Renal pelvis (tissue), 4 donors: ENCODE measurements around the gene NAA16. TPM values are rescaled to one million over a fixed set of nuclear protein-coding genes. Genes with fewer than 3 reads are reported as not detected.
"Not testable (repeated sequence)": the region's sequence is repeated elsewhere in the genome, so short reads cannot be mapped to it uniquely, and the experiment has no call there.

Experiments used
- DNase-seq: peaks from one replicate; pipeline ENCODE4 v3.0.0-alpha.2; 2013
- polyA plus RNA-seq, 3 donors: library from polyadenylated mRNA; unstranded; fragments of 120-200 nt; gene quantifications; one replicate each; pipeline ENCODE4 v1.2.1, GENCODE V29; 2013; ENCODE audit not compliant: insufficient read length in 3 of 3

The NAA16 gene
- polyA plus RNA-seq, 3 donors, result 24.0 to 47.8 (median 38.5) TPM

DNA sequence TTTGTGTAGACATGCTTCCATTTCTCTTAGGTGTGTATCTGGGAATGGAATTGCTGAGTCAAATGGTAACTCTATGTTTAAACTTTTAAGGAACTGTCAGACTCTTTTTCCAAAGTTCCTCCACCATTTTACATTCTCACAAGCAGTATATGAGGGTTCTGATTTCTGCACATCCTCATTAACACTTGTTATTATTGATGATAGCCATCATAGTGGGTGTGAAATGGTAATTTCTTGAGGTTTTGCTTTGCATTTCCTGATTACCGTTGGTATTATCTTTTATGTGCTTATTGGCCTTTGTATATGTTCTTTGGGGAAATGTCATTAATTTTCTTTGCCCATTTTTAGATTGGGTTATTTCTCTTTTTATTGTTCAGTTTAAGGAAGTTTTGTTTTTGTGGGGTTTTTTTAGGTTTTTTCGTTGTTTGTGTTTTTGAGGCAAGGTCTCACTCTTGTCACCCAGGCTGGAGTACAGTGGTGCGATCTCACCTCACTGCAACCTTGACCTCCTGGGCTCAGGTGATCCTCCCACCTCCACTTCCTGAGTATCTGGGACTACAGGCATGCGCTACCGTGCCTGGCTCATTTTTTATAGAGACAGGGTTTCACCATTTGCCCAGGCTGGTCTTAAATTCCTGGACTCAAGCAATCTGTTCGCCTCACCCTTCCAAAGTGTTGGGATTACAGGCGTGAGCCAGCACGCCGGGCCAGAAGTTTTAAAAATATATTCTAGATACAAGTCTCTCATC lies 34.3 kb downstream of the NAA16 start:
- DNase-seq, result no peak

DNA sequence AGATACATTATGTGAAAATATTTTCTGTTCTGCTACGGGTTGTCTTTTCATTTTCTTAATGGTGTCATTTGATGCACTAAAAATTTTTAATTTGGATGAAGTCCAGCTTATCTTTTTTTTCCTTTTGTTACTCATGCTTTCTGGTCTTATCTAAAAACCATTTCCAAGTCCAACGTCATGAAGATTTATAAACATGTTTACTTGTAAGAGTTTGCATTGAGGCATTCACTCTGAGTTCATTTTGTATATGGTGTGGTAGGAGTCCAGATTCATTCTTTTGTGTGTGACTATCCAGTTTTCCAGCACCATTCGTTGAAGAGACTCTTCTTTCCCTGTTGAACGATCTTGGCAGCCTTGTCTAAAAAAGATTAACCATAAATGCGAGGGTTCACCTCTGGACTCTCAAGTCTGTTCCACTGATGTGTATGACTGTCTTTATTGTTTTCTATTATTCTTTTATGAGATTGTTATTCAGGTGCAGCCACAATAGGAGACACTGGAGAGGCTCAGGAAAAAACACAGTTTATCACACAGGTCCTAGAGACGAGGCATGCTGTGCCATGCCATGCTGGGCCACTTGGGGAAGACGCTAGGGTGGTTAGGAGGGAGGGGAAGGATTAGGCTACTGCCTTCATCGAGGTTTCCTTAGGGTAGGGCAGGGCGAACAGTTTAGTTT lies 35.0 kb downstream of the NAA16 start:
- peak; percentile 9 for DNase-seq

DNA sequence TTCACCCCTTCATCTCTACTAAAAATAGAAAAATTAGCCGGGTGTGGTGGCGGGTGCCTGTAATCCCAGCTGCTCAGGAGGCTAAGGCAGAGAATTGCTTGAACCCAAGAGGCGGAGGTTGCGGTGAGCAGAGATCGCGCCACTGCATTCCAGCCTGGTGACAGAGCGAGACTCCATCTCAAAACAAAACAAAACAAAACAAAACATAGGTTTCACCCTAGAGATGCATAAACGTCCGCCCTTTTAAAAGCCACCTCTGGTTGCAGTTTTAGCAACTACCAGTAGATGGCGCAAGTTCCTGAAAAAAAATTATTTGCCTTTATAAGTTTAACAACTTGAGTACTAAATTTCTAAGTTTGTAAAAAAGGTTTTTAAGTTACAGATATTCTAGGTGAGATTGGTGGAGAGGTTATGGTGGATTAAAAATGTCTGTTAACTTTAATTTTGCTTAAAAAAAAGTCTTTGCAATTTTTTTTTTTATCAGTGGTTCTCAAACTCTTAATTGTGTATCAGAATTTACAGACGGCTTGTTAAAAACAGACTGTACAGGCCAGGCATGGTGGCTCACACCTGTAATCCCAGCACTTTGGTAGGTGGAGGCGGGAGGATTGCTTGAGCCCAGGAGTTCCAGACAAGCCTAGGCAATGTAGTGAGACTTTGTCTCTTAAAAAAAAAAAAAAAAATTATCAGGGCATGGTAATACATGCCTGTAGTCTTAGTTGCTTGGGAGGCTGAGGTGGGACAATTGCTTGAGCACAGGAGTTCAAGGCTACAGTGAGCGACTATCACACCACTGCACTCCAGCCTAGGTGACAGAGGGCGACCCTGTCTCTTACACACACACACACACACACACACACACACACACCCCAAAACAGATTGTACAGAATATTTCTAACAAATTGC lies 42.1 kb downstream of the NAA16 start:
- peak; percentile 48 for DNase-seq

DNA sequence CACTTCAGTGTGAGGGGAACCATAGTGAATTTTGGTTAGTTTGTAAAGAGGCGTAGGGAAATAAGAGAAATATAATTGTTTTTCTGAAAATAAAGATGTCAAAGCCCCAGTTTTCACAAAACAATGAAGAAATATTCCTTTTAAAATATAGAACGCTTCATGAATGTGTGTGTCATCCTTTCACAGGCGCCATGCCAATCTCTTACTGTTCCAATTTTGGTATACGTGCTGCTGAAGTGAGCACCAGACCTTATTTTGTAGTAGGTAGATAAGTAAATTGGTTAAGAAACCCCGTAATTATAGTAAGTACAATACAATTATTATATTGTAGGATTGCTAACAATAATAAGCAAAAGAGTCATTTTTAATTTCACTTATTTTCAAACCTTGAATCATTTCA lies 43.3 kb downstream of the NAA16 start:
- DNase-seq, result no peak

DNA sequence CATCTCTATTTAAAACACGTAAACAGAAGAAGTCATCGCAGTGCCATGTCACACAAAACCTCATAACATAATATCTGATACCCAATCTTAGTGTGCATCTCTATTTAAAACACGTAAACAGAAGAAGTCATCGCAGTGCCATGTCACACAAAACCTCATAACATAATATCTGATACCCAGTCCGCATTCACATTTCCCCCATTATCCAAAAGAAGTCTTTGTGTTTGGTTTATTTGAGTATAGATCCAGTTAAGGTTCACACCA lies 45.2 kb downstream of the NAA16 start:
- not testable (repeated sequence) for DNase-seq

DNA sequence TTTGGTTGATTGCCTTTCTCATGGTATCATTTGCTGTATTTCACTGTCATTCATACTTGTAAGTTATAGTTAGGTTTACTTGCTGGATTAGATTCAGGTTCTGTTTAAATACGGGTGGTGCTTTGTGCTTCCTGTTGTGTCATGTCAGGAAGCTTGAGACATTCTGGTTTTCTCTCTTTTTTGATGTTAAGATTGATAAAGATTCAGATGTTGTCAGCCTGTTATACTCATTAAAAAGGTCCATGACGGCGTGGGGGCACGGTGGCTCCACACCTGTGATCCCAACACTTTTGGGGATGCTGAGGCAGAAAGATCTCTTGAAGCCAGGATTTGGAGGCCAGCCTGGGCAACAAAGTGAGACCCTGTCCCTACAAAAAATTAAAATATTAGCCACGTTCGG lies 45.7 kb downstream of the NAA16 start:
- DNase-seq, result no peak

DNA sequence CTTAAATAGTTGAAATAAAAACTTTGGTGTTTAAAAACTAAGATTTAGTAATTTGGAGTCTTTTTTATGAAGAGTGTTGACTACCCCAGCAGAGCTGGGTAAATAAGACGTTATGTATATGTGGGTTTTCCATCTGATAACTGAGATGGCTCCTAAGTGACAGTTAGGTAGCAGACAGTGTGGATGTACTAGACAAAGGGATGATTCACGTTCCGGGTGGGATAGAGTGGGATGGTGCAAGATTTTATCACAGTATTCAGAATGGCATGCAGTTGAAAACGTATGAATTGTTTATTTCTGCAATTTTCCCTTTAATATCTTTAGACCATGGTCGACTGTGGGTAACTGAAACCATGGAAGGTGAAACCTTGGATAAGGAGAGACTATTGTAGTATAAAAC lies 50.4 kb downstream of the NAA16 start:
- no peak for DNase-seq

DNA sequence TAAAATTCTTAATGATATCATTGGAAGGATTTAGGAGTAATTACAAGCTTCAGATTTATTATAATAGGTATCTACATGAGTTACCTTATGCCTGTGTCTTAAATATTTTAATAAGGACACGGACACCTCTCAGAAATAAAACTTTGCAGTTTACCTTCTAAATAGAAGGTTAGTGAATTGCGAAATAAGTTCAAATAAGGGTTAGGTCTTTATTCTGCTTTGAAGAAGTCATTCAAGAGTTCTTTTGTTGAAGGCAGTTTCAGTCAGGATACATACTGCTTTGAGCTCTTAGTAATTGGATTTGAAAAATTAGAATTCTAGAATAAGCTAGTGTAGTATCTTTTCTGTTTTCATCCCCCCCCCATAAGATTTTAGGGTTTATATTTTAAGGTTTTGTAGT lies 53.0 kb downstream of the NAA16 start:
- no peak for DNase-seq

DNA sequence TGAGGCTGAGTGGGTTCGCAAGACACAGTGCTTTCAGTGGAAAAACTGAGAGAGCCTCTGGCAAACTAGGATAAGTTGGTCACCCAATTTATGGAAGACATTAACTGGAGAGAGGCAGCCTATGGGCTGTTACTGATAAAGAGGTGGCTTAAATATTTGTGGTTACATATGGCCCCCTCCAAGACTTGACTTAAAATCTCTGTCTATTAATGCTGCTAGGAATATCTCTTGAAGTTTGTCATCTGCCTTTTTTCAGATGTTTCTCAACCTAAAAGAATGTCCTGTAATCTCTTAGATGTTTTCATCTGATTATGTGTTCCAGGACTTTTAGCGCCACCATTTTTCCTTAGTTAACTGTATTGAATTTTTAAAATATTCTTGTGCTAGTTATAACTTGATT lies 54.6 kb downstream of the NAA16 start:
- no peak for DNase-seq

DNA sequence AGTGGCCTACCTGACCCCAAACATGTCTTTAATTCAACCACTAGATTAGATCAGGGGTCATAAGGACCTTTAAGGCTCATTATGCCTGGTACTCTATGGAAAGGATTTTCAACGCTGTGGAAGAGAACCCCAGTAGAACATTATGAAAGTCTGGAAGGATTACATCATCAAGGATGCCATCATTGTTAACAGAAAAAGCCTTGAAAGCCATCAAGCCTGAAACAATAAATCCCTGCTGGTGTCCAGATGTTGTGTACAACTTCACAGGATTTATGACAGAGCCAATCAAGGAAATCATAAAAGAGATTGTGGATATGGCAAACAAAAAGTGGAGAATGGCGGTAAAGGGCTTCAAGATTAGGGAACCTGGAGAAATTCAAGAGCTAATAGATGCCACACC lies 59.7 kb downstream of the NAA16 start:
- no peak for DNase-seq

DNA sequence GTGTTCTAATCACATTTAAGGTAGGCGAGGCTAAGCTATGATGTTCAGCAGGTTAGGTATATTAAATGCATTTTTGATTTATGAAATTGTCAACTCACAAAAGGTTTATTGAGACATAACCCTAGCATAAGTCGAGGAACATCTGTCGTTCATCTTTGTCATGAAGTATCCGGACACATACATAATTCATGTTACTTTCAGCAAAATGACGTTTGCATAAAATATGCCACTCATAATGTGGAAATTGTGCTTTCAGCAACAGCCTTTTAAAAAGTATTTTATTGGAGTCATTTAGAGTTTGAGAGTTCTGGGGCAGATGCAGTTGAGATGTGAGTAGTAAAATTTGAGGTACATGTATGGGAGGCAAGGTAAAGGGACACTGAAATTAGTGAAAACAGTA lies 66.4 kb downstream of the NAA16 start:
- no peak for DNase-seq

DNA sequence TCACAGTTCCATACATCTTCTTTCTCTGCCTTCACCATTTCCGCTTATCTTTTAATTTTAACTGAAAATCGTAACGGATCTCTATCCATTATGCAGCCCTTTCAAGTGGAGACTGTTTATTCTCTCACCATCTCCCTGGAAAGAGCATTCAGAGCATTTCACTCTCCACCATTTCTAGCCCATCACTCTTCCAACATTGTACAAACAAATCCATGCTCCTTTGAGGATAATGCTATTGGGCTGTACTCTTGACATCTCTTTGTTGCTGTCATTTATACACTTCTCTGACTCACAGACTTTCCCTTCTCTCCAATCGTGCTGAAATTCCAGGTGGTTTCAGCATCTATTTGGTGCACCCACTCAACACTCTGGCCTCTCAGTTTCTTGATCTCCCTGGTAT lies 71.4 kb downstream of the NAA16 start:
- no peak for DNase-seq

DNA sequence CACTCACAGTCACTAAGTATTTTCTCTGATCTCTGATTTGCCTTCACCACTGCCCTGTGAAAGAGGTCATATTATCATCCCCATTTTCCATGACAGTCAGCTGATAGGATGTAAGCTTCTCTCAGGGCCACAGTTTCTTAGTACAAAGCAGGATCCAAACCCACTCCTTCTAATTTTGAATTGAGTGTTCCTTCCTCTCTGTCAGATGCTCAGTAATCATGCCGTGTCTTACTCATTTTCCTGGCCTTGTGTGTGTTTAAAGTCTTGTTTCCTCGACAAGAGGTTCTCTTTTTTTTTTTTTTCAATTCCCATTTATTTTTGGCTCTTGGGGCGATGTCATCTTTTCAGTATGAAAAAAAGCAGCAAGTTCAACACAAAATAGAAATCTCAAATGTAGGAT lies 72.3 kb downstream of the NAA16 start:
- no peak for DNase-seq

DNA sequence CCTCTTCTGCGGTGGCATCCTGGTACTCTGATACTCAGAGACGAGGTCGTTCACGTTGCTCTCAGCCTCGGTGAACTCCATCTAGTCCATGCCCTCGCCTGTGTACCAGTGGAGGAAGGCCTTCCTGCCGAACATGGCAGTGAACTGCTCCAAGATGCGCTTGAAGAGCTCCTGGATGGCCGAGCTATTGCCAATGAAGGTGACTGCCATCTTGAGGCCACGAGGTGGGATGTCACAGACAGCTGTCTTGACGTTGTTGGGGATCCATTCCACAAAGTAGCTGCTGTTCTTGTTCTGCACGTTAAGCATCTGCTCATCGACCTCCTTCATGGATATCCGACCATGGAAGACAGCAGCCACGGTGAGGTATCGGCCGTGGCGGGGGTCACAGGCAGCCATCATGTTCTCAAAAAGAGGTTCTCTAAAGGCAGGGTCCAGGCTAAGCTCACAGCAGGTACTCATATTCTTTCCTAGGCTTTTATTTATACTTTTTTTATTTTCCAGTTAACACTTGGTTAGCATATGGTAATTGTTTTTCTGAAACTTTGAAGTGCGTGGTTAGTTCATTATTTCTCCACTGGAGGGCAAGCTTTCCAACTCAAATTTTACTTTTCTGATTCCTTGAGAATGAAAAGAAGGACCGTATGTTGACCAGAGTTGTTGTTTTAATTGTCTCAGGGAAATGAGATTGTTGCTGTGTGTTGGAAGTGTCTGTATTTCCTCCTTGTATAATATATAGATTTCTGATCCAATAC lies 73.9 kb downstream of the NAA16 start:
- no peak for DNase-seq

DNA sequence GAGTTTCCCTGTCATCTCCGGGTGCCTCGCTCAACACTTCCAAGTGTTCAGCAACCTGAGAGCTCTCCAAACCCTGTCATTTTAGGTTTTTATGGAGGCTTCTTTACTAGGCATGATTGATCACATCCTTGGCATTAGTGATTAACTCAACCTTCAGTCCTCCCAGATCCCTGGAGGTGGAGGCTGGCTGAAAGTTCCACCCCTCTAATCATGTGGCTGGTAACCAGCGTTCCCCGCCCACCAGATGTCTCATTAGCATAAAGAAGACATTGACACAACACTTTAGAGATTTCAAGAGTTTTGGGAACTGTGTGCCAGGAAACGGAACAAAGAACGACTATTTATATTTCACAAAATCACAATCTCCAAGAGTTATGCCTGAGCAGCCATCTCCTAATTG lies 75.1 kb downstream of the NAA16 start:
- no peak for DNase-seq

DNA sequence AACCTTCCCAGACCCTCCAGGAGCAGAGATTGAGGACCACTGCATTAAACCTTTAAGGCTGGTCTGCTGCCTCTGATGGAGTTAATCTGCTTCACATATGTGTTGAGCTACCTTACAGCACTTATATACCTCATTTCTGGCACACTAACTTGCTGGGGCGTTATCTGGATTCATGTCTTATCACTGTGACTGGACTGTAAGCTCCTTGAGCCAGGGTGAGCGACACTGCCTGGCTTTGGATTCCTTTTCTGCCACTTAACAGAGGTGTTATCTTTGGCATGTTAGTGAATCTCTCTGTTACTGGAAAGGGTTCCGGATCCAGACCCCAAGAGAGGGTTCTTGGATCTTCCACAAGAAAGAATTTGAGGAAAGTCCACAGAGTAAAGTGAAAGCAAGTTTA lies 76.5 kb downstream of the NAA16 start:
- no peak for DNase-seq

DNA sequence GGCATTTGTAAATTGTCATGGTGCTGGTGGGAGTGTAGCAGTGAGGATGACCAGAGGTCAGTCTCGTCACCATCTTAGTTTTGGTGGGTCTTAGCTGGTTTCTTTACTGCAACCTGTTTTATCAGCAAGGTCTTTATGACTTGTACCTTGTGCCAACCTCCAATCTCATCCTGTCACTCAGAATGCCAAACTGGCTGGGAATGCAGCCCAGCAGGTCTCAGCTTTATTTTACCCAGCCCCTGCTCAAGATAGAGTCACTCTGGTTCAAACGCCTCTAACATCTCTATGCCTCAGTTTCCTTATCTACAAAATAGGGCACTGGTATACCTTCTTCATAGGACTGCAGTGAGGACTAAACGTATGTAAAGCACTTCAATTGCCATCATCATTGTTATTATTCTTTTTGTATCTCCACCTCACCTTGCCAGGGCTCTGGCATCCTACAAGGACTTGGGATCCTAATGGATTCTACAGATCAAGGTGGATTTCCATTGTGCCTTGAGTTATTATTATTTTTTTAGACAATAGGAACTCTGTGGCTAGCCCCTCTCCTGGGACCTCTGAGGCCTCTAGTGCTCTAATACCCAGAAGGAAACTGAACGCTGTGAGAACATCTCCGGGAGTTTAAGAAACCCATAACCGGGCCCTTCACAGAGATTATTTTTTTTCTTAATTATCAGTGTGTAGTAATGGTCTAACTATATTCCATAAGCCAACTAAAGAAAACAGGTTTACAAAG lies 77.2 kb downstream of the NAA16 start:
- no peak for DNase-seq

DNA sequence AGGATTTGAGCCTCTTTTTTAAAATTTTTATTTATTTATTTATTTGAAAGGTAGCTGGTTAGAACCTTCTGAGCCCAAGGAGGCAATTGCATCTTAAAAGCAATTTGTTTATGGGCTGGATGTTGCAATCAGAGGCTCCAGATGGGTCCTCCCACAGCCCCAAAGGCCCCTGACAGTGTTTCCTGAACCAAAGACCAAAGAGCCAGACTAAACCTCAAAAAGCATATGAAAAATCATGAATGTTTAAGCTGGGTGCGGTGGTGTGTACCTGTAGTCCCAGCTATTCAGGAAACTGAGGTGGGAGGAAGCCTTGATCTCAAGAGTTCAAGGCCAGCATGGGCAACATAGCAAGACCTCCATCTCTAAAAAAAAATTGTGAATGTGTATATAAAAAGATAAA lies 78.5 kb downstream of the NAA16 start:
- DNase-seq, result no peak

DNA sequence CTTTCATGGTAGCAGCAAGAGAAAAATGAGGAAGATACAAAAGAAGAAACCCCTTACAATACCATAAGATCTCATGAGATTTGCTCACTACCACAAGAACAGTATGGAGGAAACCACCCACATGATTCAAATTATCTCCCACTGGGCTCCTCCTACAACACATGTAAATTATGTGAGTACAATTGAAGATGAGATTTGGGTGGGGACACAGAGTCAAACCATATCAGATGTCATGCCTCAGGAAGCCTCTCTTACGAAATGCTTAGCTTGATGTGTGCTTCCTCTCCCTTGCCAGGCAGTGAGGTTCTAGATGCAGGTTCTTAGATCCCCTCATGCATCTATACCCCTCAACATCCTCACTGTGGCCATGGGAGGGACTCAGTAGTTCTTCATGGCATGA lies 83.1 kb downstream of the NAA16 start:
- DNase-seq, result no peak

DNA sequence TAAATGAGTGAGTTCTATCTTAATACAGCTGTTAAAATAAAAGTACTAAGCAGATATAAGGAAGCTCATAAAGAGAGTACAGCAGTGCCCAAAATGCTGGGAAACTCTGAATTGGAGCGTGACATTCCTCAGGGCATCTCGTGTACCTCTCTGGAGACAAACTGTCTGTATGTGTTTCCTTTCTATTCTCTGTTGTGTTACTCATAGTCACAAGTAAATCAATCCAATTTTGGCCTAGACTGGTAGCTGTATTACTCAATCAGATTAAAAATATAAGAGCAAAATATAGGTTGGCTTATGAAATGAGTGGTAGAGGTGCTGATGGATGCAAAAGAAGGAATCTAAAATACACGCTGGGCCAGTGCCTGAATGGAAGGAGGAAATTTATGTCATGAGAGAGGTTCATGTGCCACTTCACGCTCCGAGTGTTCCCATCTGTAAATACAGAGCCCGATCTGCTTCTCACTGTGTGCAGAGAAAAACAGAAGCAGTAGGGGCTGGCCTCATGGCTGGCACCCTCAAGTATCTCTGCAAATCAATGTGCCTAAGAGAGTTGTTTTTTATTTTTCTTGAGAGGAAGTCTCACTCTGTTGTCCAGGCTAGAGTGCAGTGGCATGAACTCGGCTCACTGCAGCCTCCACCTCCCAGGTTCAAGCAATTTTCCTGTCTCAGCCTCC lies 87.6 kb downstream of the NAA16 start:
- no peak for DNase-seq

DNA sequence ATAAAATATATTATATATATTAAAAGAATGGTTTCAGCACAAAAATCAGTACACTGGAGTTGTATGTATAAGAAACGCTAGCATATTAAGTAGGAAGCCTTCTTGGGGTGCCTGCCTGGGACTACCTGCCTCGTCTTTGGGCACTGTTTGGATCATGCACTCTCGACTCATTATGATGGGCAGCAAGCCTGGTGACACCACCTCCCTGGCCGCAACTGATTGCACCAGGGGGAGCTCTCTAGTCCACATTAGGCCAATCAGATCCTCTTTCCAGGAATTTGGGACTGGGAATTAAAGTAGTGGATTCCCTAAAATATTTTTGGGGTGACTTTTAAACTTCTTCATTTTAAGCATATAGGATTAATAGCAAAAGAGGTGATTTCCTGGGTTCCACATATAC lies 90.3 kb downstream of the NAA16 start:
- DNase-seq, result no peak
